ENCODE results near the gene PSMC1.
"Not testable (repeated sequence)": the region's sequence is repeated elsewhere in the genome, so short reads cannot be mapped to it uniquely, and the experiment has no call there.

Gene PSMC1

DNA sequence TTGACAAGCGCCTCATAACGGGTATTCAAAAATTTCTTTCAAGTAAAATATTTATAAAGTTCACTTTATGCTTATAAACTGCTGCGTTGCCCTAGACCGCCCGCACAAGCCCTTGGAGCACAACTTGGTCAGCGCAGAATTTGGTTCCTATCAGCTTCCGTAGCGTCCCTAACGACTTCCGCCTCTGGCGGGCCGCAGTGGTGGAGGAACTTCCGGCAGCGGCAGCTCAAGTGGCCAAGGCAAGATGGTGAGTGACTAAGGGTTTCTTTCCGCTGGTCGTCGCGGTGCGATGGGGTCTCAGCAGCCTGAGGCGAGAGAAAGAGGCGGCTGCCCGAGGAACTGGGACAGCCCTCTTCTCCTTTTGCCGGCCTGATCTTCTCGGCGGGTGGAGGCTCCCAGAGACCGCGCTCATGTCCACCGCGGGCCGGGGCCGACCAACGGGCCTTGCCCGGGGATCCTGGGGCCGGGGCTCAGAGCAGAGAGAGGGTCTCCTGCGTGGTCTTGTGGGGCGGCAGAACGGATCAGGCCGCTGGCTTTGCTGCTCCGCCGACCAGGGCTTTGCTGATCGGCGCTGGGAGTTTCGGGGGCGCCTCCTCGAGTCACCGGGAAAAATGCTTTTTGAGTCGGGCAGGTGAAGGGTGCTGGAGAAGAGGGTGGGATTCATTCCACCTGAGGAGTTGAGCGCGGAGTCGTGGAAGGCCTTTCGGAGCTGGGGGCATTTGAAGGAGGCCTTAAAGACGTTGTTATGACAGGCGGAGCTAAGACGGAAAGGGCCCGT lies at the start of gene PSMC1:
Gene PSMC1, plus strand, starts transcription at position 200 of the 778 bp plus-strand sequence. Its CDS starts 45 bp downstream, at position 245.
- DNase-seq: peak; percentile 86

DNA sequence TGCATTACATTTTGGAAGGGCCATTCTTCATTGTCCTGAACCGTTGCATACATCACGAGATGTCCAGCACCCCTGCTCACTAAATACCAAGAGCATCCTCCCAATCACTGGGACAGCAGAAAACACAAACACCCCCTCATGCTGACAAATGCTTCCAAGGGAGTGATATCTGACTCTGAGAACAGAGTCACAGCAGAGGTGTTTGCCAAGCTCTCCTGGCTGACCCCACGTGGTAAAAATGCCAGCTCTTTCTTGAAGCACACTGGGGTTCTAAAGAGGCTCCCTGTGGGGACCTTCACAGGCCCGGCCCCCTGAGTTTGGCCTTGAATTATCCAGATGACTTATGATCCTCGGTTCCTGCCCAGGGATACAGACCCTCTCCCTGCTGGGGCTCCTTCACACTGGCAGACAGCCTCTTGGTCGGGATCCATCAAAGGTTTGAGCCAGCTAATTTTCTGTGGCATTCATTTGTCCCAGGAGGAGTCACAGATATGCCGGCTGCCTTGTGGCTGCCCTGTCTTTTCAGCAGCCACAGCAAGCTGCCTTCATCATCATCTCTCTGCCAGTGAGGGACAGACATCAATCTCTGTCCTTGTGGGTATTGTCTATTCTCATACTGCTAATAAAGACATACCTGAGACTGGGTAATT lies 43.1 kb upstream of the PSMC1 start:
- no peak for DNase-seq

DNA sequence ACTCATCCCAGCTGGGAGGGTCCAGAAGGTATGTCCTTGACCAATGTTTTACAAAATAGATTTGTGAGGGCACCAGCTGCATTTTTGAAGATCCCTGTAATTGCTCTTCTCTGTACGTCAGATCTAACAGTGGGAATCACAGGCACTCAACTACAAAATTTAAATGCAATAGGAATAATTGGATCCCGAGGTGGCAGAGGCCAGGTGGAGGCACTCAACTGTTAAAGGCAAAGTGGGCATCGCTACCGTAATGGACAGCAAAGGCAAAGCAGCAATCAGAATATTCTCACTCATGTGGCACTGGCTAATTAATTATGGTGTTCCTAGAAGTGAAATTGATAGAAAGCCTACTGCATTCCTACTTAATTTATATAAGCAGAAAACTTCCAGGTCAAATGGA lies 27.9 kb upstream of the PSMC1 start:
- no peak for DNase-seq

DNA sequence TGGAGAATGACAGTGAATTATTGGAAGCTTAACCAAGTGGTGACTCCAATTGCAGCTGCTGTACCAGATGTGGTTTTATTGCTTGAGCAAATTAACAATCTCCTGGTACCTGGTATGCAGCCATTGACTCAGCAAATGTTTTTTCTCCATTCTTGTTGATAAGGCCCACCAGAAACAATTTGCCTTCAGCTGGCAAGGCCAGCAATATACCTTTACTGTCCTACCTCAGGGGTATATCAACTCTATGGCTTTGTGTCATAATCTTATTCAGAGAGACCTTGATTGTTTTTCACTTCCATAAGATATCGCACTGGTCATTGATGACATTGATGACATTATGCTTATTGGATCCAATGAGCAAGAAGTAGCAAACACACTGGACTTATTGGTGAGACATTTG lies 26.4 kb upstream of the PSMC1 start:
- DNase-seq: not testable (repeated sequence)

DNA sequence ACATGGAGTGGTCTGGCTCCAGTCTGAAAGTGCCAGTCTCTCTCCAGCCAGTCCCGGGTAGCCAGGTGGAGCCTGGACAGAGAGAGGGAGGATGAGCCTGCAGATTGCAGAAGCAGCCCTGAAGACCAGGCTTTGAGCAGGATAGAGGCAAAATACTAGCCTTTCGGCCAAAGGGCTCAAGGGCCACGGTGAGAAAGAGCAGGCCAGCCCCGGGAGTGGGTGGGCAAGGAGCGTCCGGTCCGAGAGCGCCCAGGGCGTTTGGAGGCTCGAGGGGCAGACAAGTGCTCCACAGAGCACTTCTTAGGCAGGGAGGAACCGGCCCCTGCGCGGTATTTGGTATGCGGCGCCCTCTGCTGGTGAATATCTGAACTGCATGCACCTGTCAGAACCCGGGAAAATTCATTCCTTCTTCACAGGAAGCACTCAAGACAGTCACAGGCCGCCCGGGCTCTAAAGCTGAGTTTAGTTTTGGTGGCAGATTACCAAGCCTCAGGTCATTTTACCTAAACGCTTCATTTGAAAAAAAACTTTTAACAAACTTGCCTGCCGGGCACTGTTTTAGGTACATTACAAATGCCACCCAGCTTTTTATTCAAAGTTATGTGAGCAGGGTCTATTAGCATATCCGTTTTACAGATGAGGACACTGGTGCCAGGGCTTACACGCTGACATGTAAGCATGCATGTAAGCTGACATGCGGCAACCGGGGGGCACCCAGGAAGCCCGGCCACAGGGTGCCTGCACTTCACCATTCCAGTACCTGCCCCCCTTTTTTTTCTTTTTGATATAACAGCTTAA lies 21.0 kb upstream of the PSMC1 start:
- DNase-seq: peak; percentile 57

DNA sequence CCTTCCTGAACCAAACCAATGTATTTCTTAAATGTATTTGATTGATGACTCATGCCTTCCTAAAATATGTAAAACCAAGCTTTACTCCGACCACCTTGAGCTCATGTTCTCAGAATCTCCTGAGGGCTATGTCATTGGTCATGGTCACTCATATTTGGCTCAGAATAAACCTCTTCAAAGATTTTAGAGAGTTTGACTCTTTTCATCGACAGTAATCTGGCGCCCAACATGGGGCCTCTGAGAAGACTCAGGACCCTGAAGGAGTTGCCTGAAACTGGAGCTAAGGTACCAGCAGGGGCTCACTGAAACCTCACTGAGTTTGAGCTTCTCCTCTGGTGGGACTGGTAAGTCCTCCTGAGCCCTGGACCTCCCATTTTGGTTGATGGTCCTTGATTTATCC lies 17.2 kb upstream of the PSMC1 start:
- DNase-seq: no peak

DNA sequence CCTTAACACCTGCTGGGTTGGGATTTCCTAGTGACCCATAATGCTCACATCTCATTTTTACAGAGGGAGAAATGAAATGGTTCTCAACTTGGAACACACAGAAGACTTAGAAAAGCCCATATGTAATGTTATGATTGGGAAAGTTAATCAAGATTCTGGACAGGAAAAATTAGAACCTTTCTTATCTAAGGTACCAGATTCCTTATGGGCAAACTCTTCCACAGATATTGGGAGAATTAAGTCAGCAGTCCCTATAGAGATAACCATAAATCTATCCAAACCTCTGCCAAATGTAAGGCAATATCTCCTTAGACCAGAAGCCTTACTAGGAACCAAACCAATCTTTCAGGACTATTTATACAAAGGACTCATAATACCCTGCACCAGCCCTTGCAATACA lies 13.9 kb upstream of the PSMC1 start:
- no peak for DNase-seq

DNA sequence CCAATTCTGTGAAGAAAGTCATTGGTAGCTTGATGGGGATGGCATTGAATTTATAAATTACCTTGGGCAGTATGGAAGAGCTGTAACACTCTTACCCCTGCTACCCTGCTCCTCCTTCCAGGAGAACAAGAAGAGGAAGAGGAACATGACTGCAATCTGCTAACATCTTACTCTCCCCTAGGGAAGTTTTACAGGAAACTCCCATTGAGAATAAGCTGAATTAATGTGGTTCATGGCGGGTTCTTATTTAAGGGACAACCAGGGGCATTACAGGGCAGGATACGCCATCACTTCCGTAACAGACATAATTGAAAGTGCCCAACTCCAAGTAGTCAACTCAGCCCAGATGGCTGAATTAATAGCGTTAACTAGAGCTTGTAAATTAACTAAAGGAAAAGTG lies 9.4 kb upstream of the PSMC1 start:
- no peak for DNase-seq

DNA sequence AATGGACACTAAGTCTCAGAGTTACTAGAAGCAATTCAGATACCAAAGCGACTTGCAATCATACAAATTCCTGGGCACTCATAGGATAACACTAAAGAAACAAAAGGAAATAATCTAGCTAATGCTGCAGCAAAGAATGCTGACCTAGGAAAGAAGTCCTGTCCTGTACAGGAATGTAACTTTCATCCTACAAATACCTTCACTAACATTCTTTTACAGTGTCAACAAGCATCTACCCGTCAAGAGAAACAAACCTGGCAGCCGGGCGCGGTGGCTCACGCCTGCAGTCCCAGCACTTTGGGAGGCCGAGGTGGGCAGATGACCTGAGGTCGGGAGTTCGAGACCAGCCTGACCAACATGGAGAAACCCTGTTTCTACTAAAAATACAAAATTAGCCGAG lies 8.9 kb upstream of the PSMC1 start:
- not testable (repeated sequence) for DNase-seq

DNA sequence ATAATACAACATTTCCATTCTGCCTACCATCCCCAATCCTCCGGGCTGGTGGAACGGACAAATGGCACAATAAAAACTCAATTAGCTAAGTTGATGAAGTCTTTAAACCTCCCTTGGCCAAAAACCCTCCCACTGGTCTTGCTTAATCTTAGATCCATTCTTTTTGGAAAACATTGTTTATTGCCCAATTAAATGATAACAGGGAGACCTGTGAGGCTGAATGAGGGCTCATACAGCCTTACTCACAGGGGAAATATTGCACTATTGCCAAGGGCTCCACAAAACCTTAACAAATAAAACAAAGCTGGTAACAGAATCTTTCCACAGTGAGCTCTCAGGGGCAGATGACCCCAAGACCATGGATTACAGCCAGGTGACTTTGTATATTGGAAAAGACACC lies 7.8 kb upstream of the PSMC1 start:
- no peak for DNase-seq

DNA sequence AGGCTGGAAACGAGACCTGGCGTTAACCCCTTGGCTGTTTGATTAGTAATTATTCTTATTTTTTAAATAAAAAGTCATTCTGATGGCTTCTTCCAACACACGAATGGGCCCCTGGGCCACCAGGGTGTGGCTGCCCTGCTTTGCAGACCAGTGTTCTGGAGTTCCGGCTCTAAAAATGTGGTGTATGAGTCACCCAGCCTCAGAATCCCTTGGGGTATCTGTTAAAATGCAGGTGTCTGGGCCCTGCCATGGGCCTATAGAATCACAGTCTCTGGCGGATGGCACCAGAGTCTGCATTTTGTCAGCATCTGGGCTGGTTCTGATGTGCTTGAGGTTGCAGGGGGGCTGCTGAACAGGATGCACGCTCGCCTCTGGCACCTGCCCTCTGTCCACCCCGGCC lies 2.5 kb upstream of the PSMC1 start:
- no peak for DNase-seq

DNA sequence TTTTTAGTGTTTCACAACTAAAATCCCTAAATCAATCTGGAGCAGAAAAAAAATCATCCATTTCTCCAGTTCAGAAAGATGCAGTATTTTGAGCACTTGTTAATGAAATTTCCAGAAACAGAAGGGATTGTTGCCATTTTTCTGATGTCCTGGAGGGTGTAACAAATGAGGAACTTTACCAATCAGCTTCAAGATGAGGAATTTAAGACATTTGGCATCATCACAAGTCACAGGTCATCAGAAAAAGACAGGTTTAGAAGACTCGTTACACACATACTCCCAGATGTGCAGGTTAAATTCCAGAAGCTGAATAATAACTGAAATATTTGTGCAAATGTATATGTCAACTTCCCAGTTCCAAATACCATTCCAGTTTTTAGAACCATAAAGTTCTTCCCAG lies 482 bp upstream of the PSMC1 start:
- DNase-seq: no peak

DNA sequence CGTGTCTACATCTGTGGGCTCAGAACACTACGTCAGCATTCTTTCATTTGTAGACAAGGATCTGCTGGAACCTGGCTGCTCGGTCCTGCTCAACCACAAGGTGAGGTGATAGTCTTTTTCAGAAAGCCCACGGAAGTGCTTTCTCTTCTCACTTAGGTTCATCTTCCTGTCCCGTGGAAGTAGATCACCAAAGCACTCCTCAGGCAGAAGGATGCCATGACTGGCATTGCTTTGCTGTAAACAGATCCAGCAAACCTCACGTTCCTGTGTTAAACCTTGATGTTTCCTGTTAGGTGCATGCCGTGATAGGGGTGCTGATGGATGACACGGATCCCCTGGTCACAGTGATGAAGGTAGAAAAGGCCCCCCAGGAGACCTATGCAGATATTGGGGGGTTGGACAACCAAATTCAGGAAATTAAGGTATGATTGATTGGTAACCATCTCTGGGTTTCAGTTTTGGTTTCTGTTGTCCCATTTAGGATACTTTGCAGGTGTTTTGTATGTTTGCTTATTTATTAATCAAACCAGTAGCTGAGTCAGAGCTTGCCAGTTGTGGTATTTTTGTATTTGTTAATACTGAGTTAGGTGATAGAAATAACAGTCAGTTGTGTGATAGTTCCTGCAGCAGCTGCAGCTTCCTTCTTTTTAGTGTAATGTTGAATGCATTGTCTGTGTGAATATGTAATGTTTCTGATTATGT lies 7.5 kb downstream of the PSMC1 start:
- no peak for DNase-seq

DNA sequence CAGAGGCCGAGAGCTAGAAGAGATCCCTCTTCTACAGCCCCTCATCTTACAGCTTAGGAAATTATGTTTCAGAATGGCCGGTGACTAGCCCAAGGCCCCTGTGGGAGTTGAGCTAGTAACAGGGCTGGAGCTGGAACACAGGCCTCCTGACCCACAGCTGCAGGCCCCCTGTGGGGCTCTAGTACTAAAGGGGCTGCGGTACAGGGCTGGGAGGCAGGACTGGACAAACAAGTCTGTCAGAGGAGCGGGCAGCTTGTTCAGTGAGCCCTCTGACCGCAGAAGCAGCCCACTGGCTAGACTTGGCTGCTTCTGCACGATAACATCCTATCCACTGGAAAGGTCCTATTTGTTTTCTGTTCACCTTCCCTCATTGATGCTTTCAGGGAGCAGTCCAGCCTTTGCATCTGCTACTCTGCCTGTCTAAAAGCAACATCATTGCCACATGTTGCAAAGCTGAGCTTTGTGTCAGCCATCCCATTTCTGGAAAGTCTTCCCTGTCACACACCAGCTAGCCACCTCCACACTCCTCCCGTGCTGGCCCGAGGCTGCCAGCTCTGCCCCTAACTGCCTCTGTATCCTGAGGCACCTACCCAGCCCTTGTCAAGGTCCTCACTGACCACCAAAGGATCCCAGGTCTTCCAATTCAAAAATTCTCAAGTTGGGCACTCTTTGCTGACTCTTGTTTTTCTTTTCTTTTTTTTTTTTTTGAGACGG lies 10.2 kb downstream of the PSMC1 start:
- DNase-seq: no peak

DNA sequence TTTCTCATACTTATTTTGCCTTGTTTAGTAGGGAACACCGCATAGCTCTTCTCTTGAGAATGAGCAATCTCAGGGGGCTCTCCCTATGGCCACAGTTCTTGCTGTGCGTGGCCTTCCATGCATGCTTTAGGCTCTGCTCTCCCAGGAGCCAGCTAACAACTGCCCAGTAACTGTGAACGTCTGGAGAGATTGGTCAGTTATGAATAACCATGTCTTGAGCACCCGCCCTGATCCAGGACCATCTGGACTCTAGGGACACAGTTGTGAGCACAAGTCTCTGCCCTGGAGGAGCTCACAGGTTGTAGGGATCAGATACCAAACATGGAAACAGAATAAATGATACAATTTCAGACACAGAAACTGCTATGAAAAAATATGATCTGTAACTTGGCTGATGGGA lies 12.1 kb downstream of the PSMC1 start:
- no peak for DNase-seq

DNA sequence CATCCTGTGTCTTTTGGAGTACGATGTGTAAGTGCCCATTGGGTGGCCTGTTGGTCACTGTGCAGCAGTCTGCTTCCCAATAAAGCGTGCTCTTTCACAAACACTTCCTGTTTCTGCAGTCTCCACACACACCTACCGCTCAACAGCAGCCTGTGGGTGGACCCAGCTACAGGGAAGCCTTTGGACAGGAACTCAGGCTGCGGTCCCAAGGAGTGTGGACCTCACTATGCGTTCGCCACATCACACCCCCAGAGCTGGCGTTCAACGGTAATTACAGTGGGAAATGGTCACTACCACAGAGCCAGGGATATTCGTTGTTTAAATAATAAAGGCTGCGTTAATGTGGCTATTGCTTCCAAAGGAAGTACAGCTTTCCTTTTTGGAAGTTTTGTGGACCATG lies 16.2 kb downstream of the PSMC1 start:
- DNase-seq: no peak

DNA sequence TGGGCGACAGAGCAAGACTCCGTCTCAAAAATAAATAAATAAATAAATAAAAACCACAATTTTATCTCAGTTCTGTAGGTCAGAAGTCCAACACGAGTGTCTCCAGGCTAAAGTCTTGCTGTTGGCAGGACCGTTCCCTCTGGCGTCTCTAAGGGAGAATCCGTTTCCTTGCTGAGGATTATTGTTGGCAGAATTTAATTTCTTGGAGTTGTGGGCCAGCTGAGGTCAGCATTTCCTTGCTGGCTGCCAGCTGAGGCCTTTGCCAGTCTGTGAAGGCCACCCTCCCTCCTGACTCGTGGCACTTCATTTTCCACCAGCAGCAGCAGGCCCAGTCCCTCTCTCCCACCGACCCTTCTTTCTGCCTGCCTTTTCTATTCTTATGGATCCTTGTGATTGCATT lies 17.2 kb downstream of the PSMC1 start:
- DNase-seq: no peak

DNA sequence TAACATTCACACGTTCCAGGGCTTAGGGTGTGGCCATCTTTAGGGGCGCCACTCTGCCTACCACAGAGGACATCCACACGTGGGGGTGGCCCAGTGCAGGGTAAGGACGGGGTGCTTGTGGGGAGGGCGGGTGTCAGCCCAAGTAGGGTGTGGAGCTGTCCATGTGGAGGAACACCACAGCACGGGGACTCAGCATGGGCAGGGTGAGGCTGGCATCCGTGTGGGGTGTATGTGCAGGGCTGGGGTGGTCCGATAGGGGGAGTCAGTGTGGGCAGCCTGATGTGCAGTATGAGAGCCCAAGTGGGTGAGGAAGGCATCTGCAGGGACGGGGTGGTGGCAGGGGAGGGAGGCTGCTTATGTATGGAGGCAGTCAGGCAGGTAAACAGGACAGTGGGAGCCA lies 17.7 kb downstream of the PSMC1 start:
- no peak for DNase-seq

DNA sequence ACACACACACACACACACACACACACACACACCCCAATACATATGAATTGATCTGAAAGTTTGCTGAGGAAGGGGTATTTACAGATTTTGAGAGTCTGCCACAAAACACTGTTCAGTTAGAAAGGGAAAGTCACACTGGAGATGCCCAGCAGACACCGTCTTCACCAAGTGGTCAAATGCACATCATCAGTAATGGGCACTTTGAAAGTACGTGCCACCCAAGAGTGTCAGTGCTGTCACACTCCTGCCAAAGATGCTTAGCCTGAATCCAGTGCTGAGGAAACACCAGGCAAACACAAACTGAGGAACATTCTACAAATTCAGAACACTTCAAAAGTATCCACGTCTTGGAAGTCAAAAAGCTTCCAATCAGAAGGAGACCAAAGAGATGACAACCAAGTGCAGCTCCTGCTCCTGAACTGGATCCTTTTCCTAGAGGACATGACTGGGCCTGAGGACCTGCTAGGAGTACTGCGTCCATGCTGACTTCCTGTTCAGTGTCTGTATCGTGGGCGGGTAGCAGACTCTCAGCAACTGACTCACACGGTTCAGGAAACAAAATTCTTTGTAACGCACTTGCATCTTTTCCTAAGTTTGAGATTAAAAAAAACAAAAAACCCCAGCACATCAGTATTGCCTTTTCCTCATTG lies 18.6 kb downstream of the PSMC1 start:
- peak; percentile 20 for DNase-seq

DNA sequence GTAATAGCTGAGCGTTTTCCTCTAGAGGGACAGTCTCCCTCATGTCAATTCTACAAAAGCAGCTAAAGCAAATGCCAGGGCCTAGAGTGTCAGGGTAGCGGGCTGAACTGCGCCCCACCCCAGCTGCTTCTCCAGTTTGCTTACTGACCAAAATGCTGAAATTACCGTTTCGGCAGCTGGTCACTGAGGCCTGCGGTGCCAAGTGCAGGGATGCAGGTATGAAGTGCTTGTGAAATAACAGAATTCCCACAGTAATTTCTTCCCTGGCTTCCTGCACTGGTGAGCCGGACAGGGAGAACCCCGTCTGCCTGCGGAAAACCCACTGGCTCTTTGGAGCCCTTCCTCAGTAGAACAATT lies 19.1 kb downstream of the PSMC1 start:
- DNase-seq: no peak

DNA sequence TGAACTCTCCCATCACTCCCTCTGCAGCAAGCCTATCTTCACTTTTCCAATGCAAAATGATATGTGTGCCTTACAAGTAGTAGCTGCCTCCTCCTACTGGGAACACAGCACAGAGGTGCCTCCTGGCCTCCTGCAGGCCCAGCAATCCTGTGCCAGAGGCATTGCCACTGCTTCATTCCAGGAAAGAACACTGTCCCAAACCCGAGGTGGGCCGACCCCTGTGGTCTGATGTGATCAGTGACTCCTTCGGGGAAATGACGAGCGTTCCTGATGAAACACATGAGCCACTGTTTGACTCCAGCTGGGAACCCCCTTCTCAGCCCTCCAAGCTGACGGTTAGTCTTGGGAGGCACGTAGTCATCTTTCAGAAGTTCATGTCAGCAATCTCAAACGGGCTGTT lies 19.5 kb downstream of the PSMC1 start:
- DNase-seq: no peak
